Fibroblast of mammary gland (primary cell): ENCODE measurements around the gene SMG1.
"Not testable (repeated sequence)": the region's sequence is repeated elsewhere in the genome, so short reads cannot be mapped to it uniquely, and the experiment has no call there.

ENCODE experiments used
- DNase-seq: peaks from one replicate; pipeline ENCODE4 v3.0.0-alpha.2; 2010; ENCODE audit warnings: low read depth
- H3K4me3 ChIP-seq: 2 replicates; pipeline ENCODE4 v1.5.1; 2011; ENCODE audit warnings: low read depth, mild to moderate bottlenecking, low read length, moderate library complexity; ENCODE audit not compliant: control insufficient read depth
- CTCF ChIP-seq: conservative IDR thresholded peaks from 2 replicates; pipeline ENCODE4 v1.5.1; 2011; ENCODE audit warnings: low read depth, low read length, inconsistent platforms; ENCODE audit not compliant: control insufficient read depth, insufficient read depth

SMG1 gene

GRCh38 chr16:18788828-18789514 lies 137.2 kb downstream of the SMG1 start:
- peak; percentile 36 for DNase-seq
- TF ChIP-seq CTCF: no peak

GRCh38 chr16:18784917-18785623 lies 141.1 kb downstream of the SMG1 start:
- no peak for DNase-seq
- no peak overlapping the region for H3K4me3 ChIP-seq
- no peak for TF ChIP-seq CTCF

More at GRCh38 chr16:18788828-18789514, 137.2 kb downstream of the SMG1 start:
- H3K4me3 ChIP-seq: peak overlapping the region; percentile 87

GRCh38 chr16:18783430-18784341 lies 142.5 kb downstream of the SMG1 start:
- no peak for TF ChIP-seq CTCF
- no peak for DNase-seq
- no peak overlapping the region for H3K4me3 ChIP-seq

GRCh38 chr16:18782697-18783429 lies 143.3 kb downstream of the SMG1 start:
- H3K4me3 ChIP-seq: no peak overlapping the region
- no peak for TF ChIP-seq CTCF
- DNase-seq: peak; percentile 38

GRCh38 chr16:18781232-18781631 lies 145.0 kb downstream of the SMG1 start:
- not testable (repeated sequence) for H3K4me3 ChIP-seq, DNase-seq

GRCh38 chr16:18780460-18781026 lies 145.7 kb downstream of the SMG1 start:
- DNase-seq, H3K4me3 ChIP-seq: not testable (repeated sequence)

- not testable (repeated sequence) for DNase-seq, H3K4me3 ChIP-seq
Observed at GRCh38 chr16:18777664-18778063, 148.5 kb downstream of the SMG1 start.

GRCh38 chr16:18776334-18776733 lies 149.9 kb downstream of the SMG1 start:
- not testable (repeated sequence) for H3K4me3 ChIP-seq, DNase-seq

- H3K4me3 ChIP-seq, DNase-seq: not testable (repeated sequence)
Observed at GRCh38 chr16:18774651-18775050, 151.6 kb downstream of the SMG1 start.

GRCh38 chr16:18772171-18772570 lies 154.0 kb downstream of the SMG1 start:
- not testable (repeated sequence) for DNase-seq, H3K4me3 ChIP-seq

- DNase-seq, H3K4me3 ChIP-seq: not testable (repeated sequence)
Observed at GRCh38 chr16:18770336-18770962, 155.8 kb downstream of the SMG1 start.
